ENCODE measurements around the gene MYO1F.
"Not testable (repeated sequence)": the region's sequence is repeated elsewhere in the genome, so short reads cannot be mapped to it uniquely, and the experiment has no call there.

MYO1F gene

DNA sequence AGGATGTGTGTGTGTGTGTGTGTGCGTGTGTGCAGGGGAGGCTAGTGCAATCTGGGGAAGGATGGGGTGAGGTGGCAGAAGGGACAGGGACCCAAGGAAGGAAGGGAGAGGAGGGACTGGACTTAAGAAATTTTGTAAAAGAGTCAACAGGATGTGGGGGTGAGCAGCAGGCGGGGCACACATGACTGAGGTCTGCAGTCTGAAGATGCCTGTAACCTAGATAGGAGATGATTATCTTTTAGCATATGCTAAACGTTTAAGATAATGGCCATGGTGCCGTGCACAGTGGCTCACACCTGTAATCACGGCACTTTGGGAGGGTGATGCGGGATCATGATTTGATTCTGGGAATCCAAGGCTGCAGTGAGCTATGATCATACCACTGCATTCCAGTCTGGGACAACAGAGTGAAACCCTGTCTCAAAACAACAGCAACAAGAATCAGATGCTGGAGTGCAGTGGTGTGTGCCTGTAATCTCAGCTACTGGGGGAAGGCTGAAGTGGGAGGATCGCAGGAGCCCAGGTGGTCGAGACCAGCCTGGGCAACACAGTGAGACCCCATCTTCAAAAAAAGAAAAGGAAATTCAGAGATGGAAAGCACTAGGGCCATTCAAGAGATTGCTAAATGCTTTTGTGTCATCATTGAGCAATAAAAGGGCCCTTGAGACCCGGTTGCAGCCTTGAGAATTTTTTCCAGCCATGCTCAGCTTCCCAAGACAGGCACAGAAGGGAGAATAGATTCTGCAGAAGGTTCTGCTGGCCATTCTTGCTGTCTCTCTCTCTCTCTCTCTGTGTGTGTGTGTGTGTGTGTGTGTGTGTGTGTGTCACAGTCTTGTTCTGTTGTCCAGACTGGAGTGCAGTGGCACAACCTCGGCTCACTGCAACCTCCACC lies 59.4 kb downstream of the MYO1F start:
- peak; percentile 22 for DNase-seq (ENCODE audit: low read depth)

DNA sequence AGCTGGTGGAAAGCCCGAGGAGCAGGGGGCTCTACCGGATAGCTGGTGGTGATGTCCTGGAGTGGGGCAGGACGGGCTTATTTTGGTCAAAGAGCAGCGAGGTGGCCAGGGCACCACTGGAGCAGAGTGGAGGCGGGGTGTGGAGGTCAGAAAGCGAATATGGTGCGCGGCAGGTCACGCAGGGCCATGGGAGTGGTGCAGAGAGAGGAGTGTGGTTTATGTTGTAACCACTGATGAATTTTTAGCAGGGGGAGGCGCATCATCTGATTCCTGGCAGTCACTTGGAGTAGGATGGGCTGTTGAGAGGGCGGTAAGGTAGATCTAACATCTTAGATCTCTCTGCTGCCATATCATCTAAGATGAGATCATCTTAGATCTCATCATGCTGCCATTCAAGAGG lies 61.9 kb downstream of the MYO1F start:
- DNase-seq (ENCODE audit: low read depth), result peak; percentile 13

DNA sequence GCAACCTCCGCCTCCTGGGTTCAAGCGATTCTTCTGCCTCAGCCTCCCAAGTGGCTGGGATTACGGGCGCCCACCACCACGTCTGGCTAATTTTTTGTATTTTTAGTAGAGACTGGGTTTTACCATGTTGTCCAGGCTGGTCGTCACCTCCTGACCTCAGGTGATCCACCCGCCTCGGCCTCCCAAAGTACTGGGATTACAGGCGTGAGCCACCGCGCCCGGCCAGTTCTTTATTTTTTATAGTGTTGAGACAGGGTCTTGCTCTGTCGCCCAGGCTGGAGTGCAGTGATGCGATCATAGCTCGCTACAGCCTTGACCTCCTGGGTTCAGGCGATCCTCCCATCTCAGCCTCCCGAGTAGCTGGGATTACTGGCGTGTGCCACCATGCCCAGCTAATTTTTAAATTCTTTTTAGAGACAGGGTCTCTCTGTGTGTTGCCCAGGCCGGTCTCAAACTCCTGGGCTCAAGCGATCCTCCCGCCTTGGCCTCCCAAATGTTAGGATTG lies 62.7 kb downstream of the MYO1F start:
- DNase-seq (ENCODE audit: low read depth), result not testable (repeated sequence)

DNA sequence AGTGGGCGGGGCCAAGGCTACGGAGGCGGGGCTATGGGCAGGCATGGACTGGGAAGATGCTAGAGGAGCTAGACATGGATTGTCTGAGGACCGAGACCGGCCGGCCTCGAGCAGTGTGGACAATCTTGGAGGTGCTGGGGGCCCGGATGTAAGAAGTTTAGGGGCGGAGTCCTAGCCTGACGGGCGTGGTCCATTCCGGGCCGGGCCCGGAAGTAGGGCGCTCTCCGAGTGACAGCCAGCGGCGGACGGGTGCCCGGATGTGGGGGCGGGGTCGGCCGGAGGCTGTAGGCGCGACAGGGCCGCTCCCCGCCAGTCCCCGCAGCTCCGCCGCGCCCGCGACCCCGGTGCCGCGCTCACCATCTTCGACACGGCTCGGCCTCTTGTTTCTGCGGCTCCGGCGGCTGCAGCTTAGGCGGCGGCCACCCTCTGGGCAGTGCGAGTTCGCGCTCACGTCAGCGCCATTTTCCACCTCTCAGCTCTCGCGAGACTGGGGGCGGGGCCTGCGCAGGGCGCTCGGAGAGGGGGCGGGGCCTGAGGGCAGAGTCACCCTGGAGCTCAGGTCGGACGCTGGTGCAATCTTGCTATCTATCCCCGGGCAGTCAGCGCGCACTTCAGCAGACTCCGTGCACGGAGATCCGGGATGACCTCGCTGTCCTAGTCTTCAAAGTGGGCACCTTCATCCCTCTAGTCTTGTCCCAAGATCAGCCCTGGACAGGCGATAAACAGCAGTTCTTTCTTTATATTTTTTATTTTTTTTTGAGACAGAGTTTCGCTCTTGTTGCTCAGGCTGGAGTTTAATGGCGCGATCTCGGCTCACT lies 63.3 kb downstream of the MYO1F start, which contains the start of gene ZNF414:
ZNF414 (minus strand) TSS at position 481 of the 818 bp plus-strand sequence; CDS start at position 360, 121 bp downstream.
- DNase-seq (ENCODE audit: low read depth), result peak; percentile 96

DNA sequence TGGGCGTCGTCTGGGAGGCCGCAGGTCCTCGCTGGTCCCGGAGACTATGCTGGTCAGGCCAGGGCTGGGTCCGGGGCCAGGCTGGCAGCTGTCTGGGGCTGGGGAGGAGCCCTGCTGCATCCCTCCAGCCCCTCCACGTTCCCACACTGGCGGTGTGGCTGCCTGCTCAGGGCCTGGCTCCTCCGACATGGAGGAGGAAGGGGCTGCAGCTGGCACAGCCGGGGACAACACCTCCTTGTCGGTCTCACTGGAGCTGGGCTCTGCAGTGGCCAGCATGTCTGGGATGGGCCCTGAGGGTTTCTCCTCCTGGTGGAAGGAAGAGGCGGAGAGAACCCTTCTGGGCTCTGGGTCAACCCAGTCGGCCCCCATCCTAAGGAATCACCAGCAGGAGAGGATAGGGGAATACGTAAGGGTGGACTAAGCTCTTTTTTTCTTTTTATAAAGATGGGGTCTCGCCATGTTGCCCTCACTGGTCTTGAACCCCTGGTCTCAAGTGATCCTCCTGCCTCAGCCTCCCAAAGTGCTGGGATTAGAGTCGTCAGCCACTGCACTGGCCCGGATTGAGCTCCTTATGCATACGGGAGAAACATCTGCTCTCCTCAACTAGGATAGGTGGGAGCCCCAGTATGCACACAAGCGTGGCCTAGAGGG lies 64.1 kb downstream of the MYO1F start:
- DNase-seq (ENCODE audit: low read depth), result no peak

DNA sequence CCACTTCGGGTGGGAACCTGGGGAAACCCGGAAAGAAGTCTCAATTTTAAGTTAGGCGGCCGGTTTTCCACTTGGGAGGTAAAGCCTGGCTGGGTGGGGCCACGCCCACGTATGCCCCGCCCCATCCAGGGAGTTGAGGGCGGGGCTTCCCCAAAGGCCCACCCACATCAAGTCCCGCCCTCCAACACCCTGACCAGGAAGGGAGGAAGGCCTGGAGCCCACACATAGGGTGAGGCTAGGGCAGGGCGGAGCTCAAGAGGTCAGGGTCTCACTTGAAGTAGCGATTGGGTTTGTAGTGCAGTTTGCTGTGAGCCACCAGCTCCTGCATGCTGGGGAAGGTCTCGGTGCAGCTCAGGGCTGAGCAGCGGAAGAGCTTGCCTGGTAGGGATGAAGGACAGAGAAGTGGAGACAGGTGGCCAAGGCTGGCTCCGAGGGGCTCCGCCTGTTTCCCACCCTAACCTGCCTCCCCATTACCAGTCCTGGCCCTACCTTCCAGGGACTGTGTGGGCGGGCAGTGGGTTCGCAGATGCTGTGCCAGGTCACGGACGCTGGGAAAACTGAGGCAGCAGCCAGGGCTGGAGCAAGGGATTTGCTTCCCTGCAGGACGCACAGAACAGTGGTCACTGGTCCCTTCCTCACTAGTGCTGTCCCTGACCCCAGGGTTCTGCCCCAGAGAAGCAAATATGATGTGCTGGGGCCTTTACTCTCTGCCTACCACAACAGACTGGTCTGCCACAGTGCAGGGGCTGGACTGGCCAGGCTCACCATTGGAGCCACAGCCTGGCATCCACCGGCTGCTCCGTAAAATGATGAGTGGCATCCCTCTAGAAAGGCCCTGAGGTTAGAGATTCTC lies 64.9 kb downstream of the MYO1F start:
- no peak for DNase-seq (ENCODE audit: low read depth)

DNA sequence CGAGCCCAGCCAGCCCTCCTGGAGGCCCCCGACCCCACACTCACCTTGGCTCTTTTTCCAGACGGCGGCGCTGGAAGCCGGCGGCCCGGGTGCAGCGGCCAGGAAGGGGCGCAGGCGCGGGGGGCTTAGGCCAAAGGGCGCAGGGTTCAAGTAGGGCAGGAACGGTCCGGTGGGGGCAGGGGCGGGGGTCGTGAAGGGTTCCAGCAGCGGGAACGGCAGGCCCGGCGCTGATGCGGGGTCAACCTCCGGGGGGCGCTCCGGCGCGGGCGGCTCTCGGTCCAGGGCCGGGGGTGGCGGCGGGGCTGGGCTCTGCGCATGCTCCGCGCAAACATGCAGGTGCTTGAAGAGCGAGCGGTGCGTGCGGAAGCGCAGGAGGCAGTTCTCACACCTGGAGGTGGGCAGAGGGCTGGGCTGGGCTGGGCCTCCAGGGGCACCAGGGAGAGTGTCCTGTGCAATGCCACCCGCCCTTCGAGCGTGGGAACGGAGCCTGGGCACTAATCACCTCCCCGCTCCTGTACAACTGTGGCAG lies 65.6 kb downstream of the MYO1F start:
- DNase-seq (ENCODE audit: low read depth), result no peak

DNA sequence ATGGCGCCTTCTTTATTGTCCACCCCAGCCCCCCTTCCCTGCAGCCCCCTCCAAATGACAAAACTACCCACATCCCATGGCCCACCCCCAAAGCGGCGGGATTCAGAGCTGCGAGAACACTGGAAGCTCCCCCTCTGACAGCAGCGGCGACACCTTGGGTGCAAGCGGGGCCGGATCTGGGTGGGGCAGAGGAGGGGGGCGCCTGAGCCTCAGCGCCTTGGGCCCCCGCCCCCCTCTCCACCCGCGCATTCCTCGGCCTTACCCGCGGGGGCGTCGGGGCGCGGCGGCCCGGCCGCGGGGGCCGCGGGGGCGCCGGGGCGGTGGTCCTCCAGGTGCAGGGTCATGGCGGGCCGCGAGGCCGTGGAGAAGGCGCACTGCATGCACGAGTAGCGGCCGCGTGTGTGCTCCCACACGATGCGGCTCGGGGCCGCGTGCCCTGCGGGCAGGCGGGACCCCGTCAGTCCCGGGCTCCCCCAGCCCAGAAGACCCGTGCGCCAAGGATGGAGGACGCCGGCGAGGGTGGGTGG lies 66.6 kb downstream of the MYO1F start:
- no peak for DNase-seq (ENCODE audit: low read depth)

DNA sequence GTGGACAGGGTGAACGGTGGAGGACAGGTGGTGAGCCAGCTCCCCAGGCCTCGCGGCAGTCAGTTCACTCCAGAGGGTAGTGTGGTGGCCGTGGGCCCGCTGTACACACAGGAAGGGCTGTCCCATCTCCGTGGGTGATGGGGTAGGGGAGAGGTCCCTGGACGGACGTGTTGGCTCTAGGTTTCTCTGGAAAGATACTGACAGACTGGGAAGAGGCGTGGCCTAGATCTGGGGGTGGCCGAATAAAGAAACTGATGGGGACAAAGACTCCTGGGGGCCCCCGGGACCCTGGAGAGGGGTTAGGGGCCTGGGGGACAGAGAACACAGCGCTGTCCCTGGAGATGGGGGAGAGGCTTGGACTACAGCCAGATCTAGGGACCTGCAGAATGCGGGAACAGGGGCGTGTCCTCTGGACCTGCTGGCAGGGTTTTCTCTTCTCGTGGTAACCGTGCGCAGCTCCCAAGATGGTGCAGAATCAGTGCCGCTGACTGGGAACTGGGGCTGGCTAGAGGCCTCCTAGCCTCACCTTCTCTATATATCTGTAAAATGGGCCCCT lies 70.8 kb downstream of the MYO1F start:
- no peak for DNase-seq (ENCODE audit: low read depth)

DNA sequence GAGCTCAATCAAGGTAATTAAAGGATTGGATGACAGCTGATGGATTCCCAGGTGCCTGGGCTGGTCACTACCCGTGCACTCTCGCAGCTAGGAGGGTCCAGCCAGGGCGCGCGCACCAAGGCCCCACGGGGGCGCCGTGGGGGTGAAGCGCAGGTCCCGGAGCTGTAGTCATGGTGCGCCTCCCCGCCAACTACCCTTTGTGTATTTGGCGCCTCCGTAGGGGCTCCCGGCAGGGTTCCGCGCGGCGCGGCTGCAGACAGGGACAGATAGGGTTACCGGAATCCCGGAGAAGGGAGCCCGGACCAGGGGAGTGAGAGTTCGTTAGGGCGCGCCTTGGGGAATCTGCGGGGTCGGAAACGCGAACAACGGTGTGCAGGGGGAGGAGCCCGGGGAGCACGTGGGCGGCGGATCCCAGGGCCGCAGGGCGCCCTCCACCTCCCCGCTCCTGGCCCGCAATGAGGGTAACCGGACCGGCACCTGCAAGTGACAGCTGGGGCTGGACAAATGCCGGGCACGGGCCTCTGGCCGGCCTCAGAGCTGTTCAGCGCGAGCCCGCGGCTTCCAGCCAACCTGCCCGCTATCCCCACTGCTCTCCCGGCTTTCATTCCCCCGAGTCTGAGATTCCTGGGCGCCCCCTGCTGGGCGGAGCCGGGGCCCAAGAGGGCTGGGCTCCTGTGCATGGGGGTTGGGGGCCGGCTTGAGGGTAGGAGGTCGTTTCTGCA lies 71.4 kb downstream of the MYO1F start:
- DNase-seq (ENCODE audit: low read depth), result peak; percentile 54

DNA sequence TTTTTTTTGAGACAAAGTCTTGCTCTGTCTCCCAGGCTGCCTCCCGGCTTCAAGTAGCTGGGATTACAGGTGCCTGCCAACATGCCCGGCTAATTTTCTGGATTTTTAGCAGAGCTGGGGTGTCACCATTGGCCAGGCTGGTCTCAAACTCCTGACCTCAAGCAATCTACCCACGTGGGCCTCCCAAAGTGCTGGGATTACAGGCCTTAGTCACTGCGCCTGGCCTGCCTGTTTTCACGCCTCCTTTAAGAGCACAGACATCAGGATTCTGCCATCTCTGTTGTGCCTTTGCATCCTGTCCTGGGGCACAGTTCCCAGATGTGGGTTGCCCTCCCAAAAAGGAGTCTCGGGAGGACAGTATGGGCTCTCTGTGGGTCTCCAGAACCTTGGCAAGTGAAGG lies 72.3 kb downstream of the MYO1F start:
- DNase-seq (ENCODE audit: low read depth), result no peak

DNA sequence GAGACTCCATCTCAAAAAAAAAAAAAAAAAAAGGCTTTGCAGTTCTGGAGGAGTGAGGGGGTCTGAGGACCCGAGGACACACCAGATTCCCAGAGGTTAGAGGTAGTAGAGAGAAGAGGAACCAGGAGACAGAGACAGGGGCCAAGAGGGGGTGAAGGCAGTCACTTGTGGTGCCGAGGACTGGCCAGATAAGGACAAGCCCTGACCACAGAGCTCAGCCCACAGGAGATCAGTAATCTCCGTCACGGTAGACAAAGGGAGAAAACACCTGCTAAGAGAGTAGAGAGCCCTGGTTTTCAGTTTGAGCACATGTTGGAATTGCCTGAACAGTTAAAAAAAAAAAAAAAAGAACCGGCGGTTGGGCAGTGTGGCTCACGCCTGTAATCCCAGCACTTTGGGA lies 73.1 kb downstream of the MYO1F start:
- no peak for DNase-seq (ENCODE audit: low read depth)

DNA sequence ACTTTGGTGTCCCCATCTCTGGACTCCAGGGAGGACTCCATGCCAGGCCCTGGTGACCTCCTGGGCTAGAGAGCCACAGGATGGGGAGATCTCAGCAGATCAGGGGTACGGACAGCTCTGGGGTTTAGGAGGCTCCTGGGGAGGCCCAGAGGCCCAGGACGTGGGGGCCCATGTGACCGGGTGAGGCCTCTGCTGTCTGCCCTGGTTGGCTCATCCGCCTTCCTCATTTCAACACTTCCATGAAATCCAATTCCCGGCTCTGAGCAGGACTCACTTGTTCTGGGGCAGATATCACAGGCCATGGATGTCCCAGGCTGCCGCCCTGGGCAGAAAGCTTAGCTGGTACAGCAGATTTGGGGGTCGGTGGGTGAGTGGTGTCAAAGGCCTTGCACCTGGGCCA lies 73.7 kb downstream of the MYO1F start:
- no peak for DNase-seq (ENCODE audit: low read depth)

DNA sequence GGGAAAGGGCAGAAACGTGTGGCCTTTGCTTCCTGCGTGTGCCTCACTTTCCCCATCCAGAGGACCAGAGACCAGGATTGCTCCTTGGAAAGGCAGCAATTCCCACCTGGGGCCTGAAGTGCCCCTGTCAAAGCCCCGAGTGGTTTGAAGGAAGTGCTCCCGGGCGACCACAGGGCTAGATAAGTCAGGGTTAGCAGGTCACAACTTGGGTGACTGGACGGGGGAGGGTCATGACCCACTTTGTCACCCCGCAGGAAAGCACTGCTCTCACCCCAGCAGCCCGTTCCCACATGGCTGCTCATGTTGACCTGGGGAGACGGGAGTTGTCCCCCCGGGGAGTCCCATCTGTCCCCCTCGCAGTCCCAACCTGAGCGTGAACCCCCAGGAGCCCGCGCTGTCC lies 75.3 kb downstream of the MYO1F start:
- no peak for DNase-seq (ENCODE audit: low read depth)

DNA sequence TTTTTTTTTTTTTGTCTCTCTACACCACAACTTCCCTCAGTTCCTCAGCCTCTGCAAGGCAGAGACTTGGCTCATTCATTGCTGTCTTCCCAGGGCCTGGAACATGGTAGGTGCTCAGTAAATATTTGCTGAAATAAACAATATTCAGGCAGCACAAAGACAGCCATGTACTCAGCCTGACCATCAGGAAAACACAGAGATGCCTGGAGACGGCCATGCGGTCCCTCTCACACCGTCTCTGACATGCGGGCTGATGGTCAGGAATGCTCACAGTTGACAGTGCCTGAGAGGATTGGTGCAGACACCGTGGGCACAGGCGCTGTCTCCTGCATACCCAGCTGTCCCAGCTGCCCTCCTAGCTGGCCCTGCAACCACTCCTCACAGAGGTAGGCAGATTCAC lies 75.7 kb downstream of the MYO1F start:
- DNase-seq (ENCODE audit: low read depth), result no peak

DNA sequence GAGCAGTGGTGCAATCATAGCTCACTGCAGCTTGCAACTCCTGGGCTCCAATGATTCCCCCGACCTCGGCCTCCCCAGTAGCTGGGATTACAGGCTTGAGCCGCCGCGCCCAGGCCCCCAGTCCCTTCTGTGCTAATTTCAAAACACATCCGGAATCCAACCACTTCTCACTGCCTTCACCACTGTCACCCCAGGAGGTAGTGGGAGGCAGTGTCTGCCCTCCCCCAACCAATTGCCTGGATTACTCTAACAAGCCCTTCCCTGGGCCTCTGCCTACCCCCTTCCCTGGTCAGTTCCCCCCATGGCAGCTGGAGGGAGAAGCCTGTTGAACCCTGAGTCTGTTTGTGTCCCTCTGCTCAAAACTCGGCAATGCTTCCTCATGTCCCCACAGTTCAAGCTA lies 77.1 kb downstream of the MYO1F start:
- no peak for DNase-seq (ENCODE audit: low read depth)

DNA sequence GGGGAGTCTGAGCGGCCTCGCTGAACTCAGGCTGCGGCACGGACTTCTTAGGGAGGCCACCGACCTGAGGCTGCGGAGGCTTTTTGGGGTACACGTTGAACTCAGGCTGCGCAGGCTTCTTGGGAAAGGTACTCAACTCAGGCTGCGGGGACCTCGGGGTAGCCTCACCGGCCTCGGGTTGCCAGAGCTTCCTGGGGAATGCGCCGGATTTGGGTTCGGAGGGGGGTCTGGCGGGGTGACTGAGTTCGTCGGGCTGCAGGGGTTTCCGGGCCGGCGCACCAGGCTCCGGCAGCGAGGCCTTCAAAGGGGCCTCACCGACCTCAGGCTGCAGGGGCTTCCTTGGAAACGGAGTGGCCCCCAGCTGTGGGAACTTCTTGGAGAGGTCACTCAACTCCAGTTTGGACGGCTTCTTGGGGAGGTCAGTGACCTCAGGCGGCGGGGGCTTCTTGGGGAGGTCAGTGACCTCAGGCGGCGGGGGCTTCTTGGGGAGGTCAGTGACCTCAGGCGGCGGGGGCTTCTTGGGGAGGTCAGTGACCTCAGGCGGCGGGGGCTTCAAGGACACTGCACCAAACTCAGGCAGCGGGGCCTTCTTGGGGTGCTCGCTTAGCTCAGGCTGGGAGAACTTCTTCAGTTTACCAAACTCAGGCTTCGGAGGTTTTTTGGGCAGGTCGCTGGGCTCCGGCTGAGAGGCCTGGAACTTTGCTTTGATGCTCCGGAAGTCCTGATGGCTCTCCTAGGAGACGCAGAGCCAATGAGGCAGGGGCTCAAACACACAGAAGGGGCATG lies 78.0 kb downstream of the MYO1F start:
- DNase-seq (ENCODE audit: low read depth), result no peak

DNA sequence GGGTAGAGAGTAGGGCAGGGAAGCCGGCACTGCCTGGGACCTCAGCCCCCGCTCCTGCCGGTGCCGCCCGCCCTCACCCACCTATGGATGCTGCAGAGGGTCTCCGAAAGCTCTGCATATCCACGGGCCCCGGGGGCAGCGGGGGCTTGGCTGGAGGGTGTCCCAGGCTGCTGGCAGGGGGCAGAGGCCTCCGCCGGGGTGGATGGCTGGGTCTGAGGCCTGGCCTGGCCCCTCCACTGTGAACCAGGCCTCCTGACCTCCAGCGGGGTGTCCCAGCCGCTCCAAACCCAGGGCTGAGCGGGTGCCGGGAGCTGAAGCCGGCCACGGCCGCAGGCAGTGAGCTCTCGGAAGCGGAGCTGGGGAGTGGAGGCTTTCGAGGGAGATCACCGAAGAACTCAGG lies 78.9 kb downstream of the MYO1F start:
- DNase-seq (ENCODE audit: low read depth), result no peak

DNA sequence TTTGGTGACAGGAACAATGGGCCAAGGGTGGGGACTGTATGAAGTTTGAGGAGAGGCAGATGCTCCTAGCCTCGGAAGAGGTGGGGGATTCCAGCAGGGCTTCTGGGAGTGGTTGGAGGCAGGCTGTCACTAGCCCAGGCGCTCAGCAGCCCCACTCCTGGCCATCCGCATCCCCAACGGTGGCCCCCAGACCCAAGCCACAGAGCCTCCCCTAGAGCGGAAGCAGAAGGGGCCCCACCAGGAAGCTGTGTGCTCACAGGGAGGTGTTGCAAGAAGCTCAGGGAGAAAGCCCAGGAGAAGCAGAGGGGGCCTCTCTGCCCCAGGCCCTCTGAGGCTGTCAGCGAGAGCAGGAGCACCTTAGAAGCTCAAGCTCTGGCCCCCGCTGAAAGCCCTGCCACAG lies 83.1 kb downstream of the MYO1F start:
- no peak for DNase-seq (ENCODE audit: low read depth)
